Stomach smooth muscle (tissue), 2 donors: ENCODE data around the gene CD300LB.
"Not testable (repeated sequence)": the region's sequence is repeated elsewhere in the genome, so short reads cannot be mapped to it uniquely, and the experiment has no call there.

ENCODE experiments used
- H3K27ac ChIP-seq: one replicate; pipeline ENCODE4 v1.7.0; 2013; ENCODE audit warnings: mild to moderate bottlenecking, low read length, inconsistent platforms
- H3K27me3 ChIP-seq, 2 donors: one replicate each; pipeline ENCODE4 v1.7.0; 2013; ENCODE audit warnings: low read length in 2 of 2; ENCODE audit not compliant: insufficient read depth in 2 of 2, control insufficient read depth in 1 of 2
- H3K36me3 ChIP-seq, 2 donors: one replicate each; pipeline ENCODE4 v1.7.0; 2013; ENCODE audit warnings: low read length in 2 of 2; ENCODE audit not compliant: control insufficient read depth in 2 of 2, insufficient read depth in 2 of 2
- H3K4me1 ChIP-seq: one replicate; pipeline ENCODE4 v1.7.0; 2013; ENCODE audit warnings: low read length; ENCODE audit not compliant: control insufficient read depth, insufficient read depth
- H3K4me3 ChIP-seq, 2 donors: one replicate each; pipeline ENCODE4 v1.7.0; 2013; ENCODE audit warnings: low read length in 2 of 2
- H3K9ac ChIP-seq, 2 donors: one replicate each; pipeline ENCODE4 v1.7.0; 2013; ENCODE audit warnings: low read length in 2 of 2, mild to moderate bottlenecking in 1 of 2
- H3K9me3 ChIP-seq, 2 donors: one replicate each; pipeline ENCODE4 v1.7.0; 2013; ENCODE audit warnings: low read length in 2 of 2; ENCODE audit not compliant: control insufficient read depth in 2 of 2
- donor health status: healthy.
- donor health status: Pancreatic carcinoma.

The CD300LB gene

GRCh38 chr17:74490716-74491115 is 40.6 kb downstream of the CD300LB start:
- Histone ChIP-seq H3K27ac (no peak overlapping the region), H3K4me3 (no peak overlapping the region), H3K9ac (no peak overlapping the region), H3K9me3 (no peaks in the 10 kb centered on the region), H3K4me1 (no peaks in the 10 kb centered on the region), H3K36me3 (no peaks in the 10 kb centered on the region), H3K27me3 (no peaks in the 10 kb centered on the region)

DNA sequence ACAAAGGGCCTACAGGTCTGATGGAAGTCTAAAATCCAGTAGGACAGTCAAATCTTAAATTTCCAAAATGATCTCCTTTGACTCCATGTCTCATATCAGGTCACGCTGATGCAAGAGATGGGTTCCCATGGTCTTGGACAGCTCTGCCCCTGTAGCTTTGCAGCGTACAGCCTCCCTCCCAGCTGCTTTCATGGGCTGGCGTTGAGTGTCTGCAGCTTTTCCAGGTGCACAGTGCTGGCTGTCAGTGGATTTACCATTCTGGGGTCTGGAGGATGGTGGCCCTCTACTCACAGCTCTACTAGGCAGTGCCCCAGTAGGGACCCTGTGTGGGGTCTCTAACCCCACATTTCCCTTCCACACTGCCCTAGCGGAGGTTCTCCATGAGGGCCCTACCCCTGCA is 43.0 kb downstream of the CD300LB start:
- not testable (repeated sequence) for H3K9me3 ChIP-seq, H3K36me3 ChIP-seq, H3K4me3 ChIP-seq, H3K9ac ChIP-seq, H3K27me3 ChIP-seq, H3K4me1 ChIP-seq, H3K27ac ChIP-seq

DNA sequence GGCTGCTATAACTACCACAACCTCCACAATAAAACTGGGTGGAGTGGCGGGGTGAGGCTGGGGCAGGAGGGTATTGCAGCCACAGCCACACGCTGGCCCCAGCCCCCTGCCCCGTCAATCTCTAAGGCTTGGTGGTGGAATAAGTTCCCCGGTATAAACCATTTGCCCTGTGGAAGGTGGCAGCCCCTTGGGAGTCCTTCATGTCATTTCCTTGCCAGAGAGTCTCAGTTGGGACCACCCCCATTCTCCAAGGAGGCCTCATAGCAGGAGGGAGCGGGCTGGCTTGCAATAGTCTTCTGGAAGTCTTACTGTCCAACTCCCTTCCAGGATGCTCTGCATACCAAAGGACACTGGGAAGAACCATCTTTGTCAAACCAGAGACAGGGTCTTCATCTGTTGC is 45.4 kb downstream of the CD300LB start:
- Histone ChIP-seq H3K27ac (no peak overlapping the region), H3K27me3 (peaks cover 0 to 5% of the 10 kb centered on the region in 2 donors), H3K9ac (no peak overlapping the region), H3K36me3 (no peaks in the 10 kb centered on the region), H3K9me3 (no peaks in the 10 kb centered on the region), H3K4me1 (no peaks in the 10 kb centered on the region), H3K4me3 (no peak overlapping the region)

- H3K27me3 ChIP-seq: peaks cover 0 to 5% of the 10 kb centered on the region in 2 donors
- H3K9ac ChIP-seq: no peak overlapping the region
- H3K36me3 ChIP-seq: no peaks in the 10 kb centered on the region
- H3K4me3 ChIP-seq: no peak overlapping the region
- H3K4me1 ChIP-seq: no peaks in the 10 kb centered on the region
- no peak overlapping the region for H3K27ac ChIP-seq
- no peaks in the 10 kb centered on the region for H3K9me3 ChIP-seq
Measured at GRCh38 chr17:74485022-74485743, 46.1 kb downstream of the CD300LB start.

DNA sequence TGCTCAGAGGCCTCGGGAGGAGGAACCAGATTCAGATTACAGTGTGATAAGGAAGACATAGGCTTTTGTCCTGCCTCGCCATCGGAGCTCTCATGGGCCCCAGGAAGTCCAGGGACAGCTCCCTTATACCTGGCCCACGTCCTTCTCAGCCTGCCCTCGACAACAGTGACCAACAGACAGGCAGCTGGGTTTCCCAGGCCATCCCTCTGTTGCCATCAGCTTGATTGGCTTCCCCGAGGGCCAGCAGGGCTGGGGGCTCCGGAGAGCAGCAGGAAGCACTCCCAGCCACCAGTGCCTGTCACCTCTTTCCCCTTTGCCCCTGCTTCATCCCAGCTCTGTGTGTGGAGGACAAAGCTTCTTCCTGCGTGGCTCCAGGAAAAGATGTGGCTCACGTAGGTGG is 47.2 kb downstream of the CD300LB start:
- Histone ChIP-seq H3K27me3 (peaks cover 0 to 8% of the 10 kb centered on the region in 2 donors), H3K9ac (no peak overlapping the region), H3K4me3 (no peak overlapping the region), H3K27ac (no peak overlapping the region), H3K9me3 (no peaks in the 10 kb centered on the region), H3K36me3 (no peaks in the 10 kb centered on the region), H3K4me1 (no peaks in the 10 kb centered on the region)

DNA sequence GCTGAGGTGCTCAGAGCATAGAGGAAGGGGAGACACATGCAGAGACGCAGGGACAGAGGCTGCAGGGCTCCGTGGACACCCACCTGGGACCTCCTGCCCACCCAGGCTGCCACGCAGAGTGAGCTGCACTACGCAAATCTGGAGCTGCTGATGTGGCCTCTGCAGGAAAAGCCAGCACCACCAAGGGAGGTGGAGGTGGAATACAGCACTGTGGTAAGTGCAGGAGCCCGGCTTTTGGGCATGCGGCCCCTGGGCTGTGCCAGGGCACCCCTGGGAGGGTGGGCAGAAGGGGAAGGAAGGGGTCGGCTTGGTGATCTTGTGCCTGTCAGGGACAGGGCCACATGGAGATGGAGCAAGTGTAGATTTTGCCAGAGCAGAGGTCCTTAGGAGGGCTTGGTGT is 49.7 kb downstream of the CD300LB start:
- Histone ChIP-seq H3K4me1 (no peaks in the 10 kb centered on the region), H3K9me3 (peaks cover 0 to 2% of the 10 kb centered on the region in 2 donors), H3K36me3 (no peaks in the 10 kb centered on the region), H3K27me3 (peaks cover 0 to 16% of the 10 kb centered on the region in 2 donors), H3K9ac (no peak overlapping the region), H3K4me3 (no peak overlapping the region), H3K27ac (no peak overlapping the region)

- Histone ChIP-seq H3K27me3 (peaks cover under 1 to 20% of the 10 kb centered on the region in 2 donors), H3K4me1 (no peaks in the 10 kb centered on the region), H3K4me3 (no peak overlapping the region), H3K27ac (no peak overlapping the region), H3K9ac (no peak overlapping the region), H3K36me3 (no peaks in the 10 kb centered on the region), H3K9me3 (peaks cover 3 to 15% of the 10 kb centered on the region in 2 donors)
Measured at GRCh38 chr17:74480290-74480689, 51.0 kb downstream of the CD300LB start.

DNA sequence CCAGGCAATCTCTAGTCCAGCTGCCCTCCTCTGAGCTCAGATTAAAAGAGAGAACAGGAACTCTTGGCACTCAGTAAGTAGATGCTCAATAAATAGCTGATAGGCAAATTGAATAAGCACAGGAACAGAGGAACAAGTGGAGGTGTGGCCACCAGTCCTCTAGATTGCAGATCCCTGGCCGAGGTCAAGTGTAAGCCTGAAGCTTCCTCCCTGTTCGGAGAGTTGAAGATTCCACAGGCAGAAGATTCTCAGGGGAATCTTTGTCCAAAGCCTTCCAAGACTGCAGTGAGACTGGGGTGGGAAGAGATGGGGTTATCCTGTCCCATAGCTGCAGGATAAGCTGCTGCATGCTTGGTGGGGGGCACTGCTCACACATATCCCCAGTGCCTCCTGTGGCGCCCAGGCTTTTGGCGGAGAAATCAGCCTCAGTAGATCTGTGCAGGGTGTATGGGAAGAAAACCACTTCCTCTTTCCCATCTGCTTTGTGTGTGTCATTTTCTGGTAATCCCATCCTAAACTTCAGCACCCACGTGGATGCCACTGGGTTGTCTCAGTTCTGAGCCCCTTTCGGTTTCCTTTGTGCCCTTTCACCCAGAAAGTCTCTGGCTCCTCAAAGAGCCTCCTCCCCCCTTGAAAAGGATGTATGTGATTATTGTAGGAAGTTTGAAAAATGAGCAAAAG is 52.7 kb downstream of the CD300LB start:
- no peak overlapping the region for H3K27ac ChIP-seq
- peaks cover 7 to 27% of the 10 kb centered on the region in 2 donors for H3K27me3 ChIP-seq
- no peak overlapping the region for H3K4me3 ChIP-seq
- no peaks in the 10 kb centered on the region for H3K36me3 ChIP-seq
- peaks cover 5 to 24% of the 10 kb centered on the region in 2 donors for H3K9me3 ChIP-seq
- no peaks in the 10 kb centered on the region for H3K4me1 ChIP-seq
- H3K9ac ChIP-seq: no peak overlapping the region

DNA sequence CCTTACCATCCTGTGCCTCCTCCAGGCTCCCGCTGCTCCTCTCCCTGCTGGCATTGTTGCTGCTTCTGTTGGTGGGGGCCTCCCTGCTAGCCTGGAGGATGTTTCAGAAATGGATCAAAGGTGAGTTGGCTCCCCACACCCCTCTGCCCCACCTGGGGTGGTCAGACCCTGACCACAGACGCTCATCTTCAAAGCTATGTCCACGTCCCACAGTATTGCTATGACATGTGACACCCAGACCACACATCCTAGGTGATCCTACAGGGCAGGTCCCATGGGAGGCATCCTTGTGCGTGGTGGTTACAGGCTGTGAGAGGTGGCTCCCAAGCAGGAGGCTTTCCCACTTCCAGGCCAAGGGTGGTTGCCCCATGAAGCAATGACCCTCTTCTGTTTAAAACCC is 53.9 kb downstream of the CD300LB start:
- no peak overlapping the region for H3K9ac ChIP-seq
- no peak overlapping the region for H3K4me3 ChIP-seq
- no peaks in the 10 kb centered on the region for H3K36me3 ChIP-seq
- no peaks in the 10 kb centered on the region for H3K4me1 ChIP-seq
- H3K9me3 ChIP-seq: peaks cover 5 to 24% of the 10 kb centered on the region in 2 donors
- peaks cover 7 to 25% of the 10 kb centered on the region in 2 donors for H3K27me3 ChIP-seq
- H3K27ac ChIP-seq: no peak overlapping the region

- no peak overlapping the region for H3K4me3 ChIP-seq
- H3K27me3 ChIP-seq: peaks cover 7 to 28% of the 10 kb centered on the region in 2 donors
- no peaks in the 10 kb centered on the region for H3K4me1 ChIP-seq
- peaks cover 5 to 24% of the 10 kb centered on the region in 2 donors for H3K9me3 ChIP-seq
- H3K27ac ChIP-seq: no peak overlapping the region
- H3K9ac ChIP-seq: no peak overlapping the region
- no peaks in the 10 kb centered on the region for H3K36me3 ChIP-seq
Measured at GRCh38 chr17:74475189-74475588, 56.1 kb downstream of the CD300LB start.
